ENCODE results near the gene TLN1.

GRCh38 chr9:35703906-35704672 lies 27.9 kb downstream of the TLN1 start:
- no peak for TF ChIP-seq RORB (CRISPR knock-in tag; IDR thresholded peaks at IDR 0.05)
- no peak for TF ChIP-seq CTCF (IDR thresholded peaks at IDR 0.05)
- no peak for TF ChIP-seq TEAD1 (CRISPR knock-in tag; IDR thresholded peaks at IDR 0.05)
- no peak for TF ChIP-seq MLX (CRISPR knock-in tag; IDR thresholded peaks at IDR 0.05)
- no peak for TF ChIP-seq ZBTB21 (CRISPR knock-in tag; IDR thresholded peaks at IDR 0.05; ENCODE audit: borderline replicate concordance)
- TF ChIP-seq MAX (CRISPR knock-in tag; IDR thresholded peaks at IDR 0.05) = no peak
- TF ChIP-seq SMAD3 (CRISPR knock-in tag; IDR thresholded peaks at IDR 0.05; ENCODE audit: borderline replicate concordance) = no peak
- no peak for TF ChIP-seq ZMAT4 (CRISPR knock-in tag; IDR thresholded peaks at IDR 0.05)
- no peak for TF ChIP-seq FOXP1 (CRISPR knock-in tag; IDR thresholded peaks at IDR 0.05; ENCODE audit: borderline replicate concordance)
- no peak for TF ChIP-seq USF1 (CRISPR knock-in tag; IDR thresholded peaks at IDR 0.05)

Measured in WTC11 (cell line).